H1 (cell line): ENCODE results near the gene TSPAN4. TPM values are rescaled to one million over a fixed set of nuclear protein-coding genes. Genes with fewer than 3 reads are reported as not detected.

Experiments
- CTCF ChIA-PET: fragments of 300-600 bp; sonication (Branson Sonifier 250); formaldehyde crosslinking; loops from one replicate; lab custom pipeline; 2021; ENCODE audit not compliant: partially characterized antibody; lab: Charles Lee
- POLR2A ChIA-PET: fragments of 300-600 bp; sonication (Branson Sonifier 250); formaldehyde crosslinking; loops from one replicate; lab custom pipeline; 2021; ENCODE audit warnings: inconsistent platforms; ENCODE audit not compliant: partially characterized antibody; lab: Charles Lee
- DNase-seq, 2 experiments: peaks; one replicate each; pipeline versions ENCODE4 v3.0.0 to v3.0.0-alpha.2; 2010 to 2022; ENCODE audit warnings: low spot score in 2 of 2, low read depth in 1 of 2, mixed read lengths in 1 of 2
- FAIRE-seq: peaks from 2 replicates; lab custom pipeline; 2011; peaks lifted over from hg19 to GRCh38; lab: Jason Lieb, UNC
- H2AFZ ChIP-seq: 2 replicates; pipeline ENCODE4 v1.8.1; 2012; ENCODE audit warnings: low read length, inconsistent platforms
- H2AK5ac ChIP-seq: 2 replicates; pipeline ENCODE4 v1.6.1; 2013; ENCODE audit warnings: low read depth, low read length
- H2BK120ac ChIP-seq: replicated peaks from 2 replicates; pipeline ENCODE3; 2013; ENCODE audit warnings: low read depth, low read length, inconsistent platforms
- H2BK12ac ChIP-seq: 2 replicates; pipeline ENCODE4 v1.6.1; 2013; ENCODE audit warnings: low read depth, low read length
- H2BK15ac ChIP-seq: 2 replicates; pipeline ENCODE4 v1.6.1; 2013; ENCODE audit warnings: low read length
- H2BK20ac ChIP-seq: 2 replicates; pipeline ENCODE4 v1.6.1; 2013; ENCODE audit warnings: low read length
- H2BK5ac ChIP-seq: 2 replicates; pipeline ENCODE4 v1.6.1; 2013; ENCODE audit warnings: low read depth, low read length
- H3K14ac ChIP-seq: 2 replicates; pipeline ENCODE4 v1.6.1; 2013; ENCODE audit warnings: inconsistent platforms; ENCODE audit not compliant: insufficient read length
- H3K18ac ChIP-seq: 2 replicates; pipeline ENCODE4 v1.6.1; 2013; ENCODE audit warnings: low read length; ENCODE audit errors: extremely low read depth
- H3K23ac ChIP-seq: 2 replicates; pipeline ENCODE4 v1.6.1; 2013; ENCODE audit warnings: inconsistent platforms; ENCODE audit not compliant: insufficient read length
- H3K23me2 ChIP-seq: 2 replicates; pipeline ENCODE4 v1.6.1; 2013; ENCODE audit warnings: low read depth, low read length
- H3K27ac ChIP-seq: 2 replicates; pipeline ENCODE4 v1.6.1; 2011; ENCODE audit warnings: low read depth, low read length, inconsistent platforms
- H3K27me3 ChIP-seq, 4 experiments: replicated peaks in 1 of 4; 1 replicate in 1 of 4; 2 replicates in 3 of 4; pipeline versions ENCODE4 v1.6.1 to v1.8.1; 2011 to 2013; ENCODE audit warnings: low read length in 3 of 4, mild to moderate bottlenecking in 3 of 4, inconsistent platforms in 2 of 4, mixed read lengths in 2 of 4, moderate library complexity in 1 of 4; ENCODE audit not compliant: control insufficient read depth in 3 of 4, insufficient read depth in 3 of 4; ENCODE audit errors: extremely low read depth in 1 of 4
- H3K36me3 ChIP-seq, 4 experiments: 2 replicates each; pipeline versions ENCODE4 v1.6.1 to v1.8.1; 2011 to 2013; ENCODE audit warnings: mild to moderate bottlenecking in 4 of 4, low read length in 3 of 4, moderate library complexity in 2 of 4, control low read depth in 1 of 4, inconsistent platforms in 1 of 4; ENCODE audit not compliant: insufficient read depth in 4 of 4, control insufficient read depth in 2 of 4
- H3K4ac ChIP-seq: replicated peaks from 2 replicates; pipeline ENCODE3; 2013; ENCODE audit warnings: low read length, low read depth, mixed read lengths, inconsistent platforms; ENCODE audit not compliant: insufficient read length
- H3K4me1 ChIP-seq, 4 experiments: replicated peaks in 1 of 4; 1 replicate in 1 of 4; 2 replicates in 3 of 4; pipeline versions ENCODE4 v1.6.1 to v1.8.1; 2011 to 2013; ENCODE audit warnings: low read length in 3 of 4, inconsistent platforms in 2 of 4, mixed read lengths in 1 of 4; ENCODE audit not compliant: insufficient read depth in 4 of 4, control insufficient read depth in 3 of 4
- H3K4me2 ChIP-seq, 2 experiments: 2 replicates each; pipeline versions ENCODE4 v1.6.1 to v1.8.1; 2011 to 2013; ENCODE audit warnings: low read depth in 2 of 2, low read length in 2 of 2, control low read depth in 1 of 2, inconsistent platforms in 1 of 2, mild to moderate bottlenecking in 1 of 2; ENCODE audit not compliant: insufficient read depth in 1 of 2
- H3K4me3 ChIP-seq, 4 experiments: fragments of 200-600, 300-600 bp in 1 of 4; sonication (generic), shearing (Covaris generic), sonication (Bioruptor Twin) in 1 of 4; 2 replicates each; pipeline versions ENCODE4 v1.5.1 to v1.8.1; 2011 to 2016; ENCODE audit warnings: low read length in 4 of 4, low read depth in 3 of 4, control low read depth in 2 of 4, inconsistent platforms in 2 of 4, mild to moderate bottlenecking in 2 of 4, mixed read lengths in 1 of 4, moderate library complexity in 1 of 4; ENCODE audit not compliant: insufficient read depth in 2 of 4; ENCODE audit errors: extremely low read depth in 1 of 4
- H3K56ac ChIP-seq: replicated peaks from 2 replicates; pipeline ENCODE3; 2013; ENCODE audit warnings: low read depth, mild to moderate bottlenecking, mixed read lengths, low read length, inconsistent platforms; ENCODE audit not compliant: insufficient read length
- H3K79me1 ChIP-seq: 2 replicates; pipeline ENCODE4 v1.6.1; 2013; ENCODE audit warnings: low read depth, low read length, control low read depth
- H3K79me2 ChIP-seq, 2 experiments: 2 replicates each; pipeline versions ENCODE4 v1.6.1 to v1.8.1; 2012 to 2013; ENCODE audit warnings: low read length in 2 of 2, mild to moderate bottlenecking in 2 of 2, inconsistent platforms in 1 of 2; ENCODE audit not compliant: insufficient read depth in 2 of 2, control insufficient read depth in 1 of 2
- H3K9ac ChIP-seq, 4 experiments: replicated peaks in 1 of 4; 1 replicate in 1 of 4; 2 replicates in 3 of 4; pipeline versions ENCODE4 v1.6.1 to v1.8.1; 2011 to 2013; ENCODE audit warnings: low read depth in 3 of 4, low read length in 3 of 4, control low read depth in 2 of 4, mild to moderate bottlenecking in 2 of 4, moderate library complexity in 2 of 4, inconsistent platforms in 1 of 4; ENCODE audit errors: extremely low read depth in 1 of 4
- H3K9me3 ChIP-seq, 2 experiments: 2 replicates each; pipeline versions ENCODE4 v1.6.1 to v1.8.1; 2012 to 2013; ENCODE audit warnings: mild to moderate bottlenecking in 2 of 2, moderate library complexity in 2 of 2, control low read depth in 1 of 2, inconsistent platforms in 1 of 2, low read depth in 1 of 2, low read length in 1 of 2, mixed read lengths in 1 of 2; ENCODE audit not compliant: insufficient read depth in 2 of 2
- H4K20me1 ChIP-seq, 2 experiments: replicated peaks in 1 of 2; 2 replicates each; pipeline versions ENCODE3 to v1.8.1; 2011 to 2013; ENCODE audit warnings: inconsistent platforms in 2 of 2, low read length in 2 of 2, mild to moderate bottlenecking in 1 of 2; ENCODE audit not compliant: insufficient read depth in 2 of 2, control insufficient read depth in 1 of 2
- H4K5ac ChIP-seq: 2 replicates; pipeline ENCODE4 v1.6.1; 2013; ENCODE audit warnings: low read length, low read depth, mixed read lengths, inconsistent platforms; ENCODE audit not compliant: insufficient read length
- H4K8ac ChIP-seq: 2 replicates; pipeline ENCODE4 v1.8.0; 2013; ENCODE audit warnings: mild to moderate bottlenecking, moderate library complexity, low read length, inconsistent platforms; ENCODE audit not compliant: insufficient read depth; ENCODE audit errors: extremely low read depth
- H4K91ac ChIP-seq: replicated peaks from 2 replicates; pipeline ENCODE3; 2013; ENCODE audit warnings: low read length, mixed read lengths, inconsistent platforms; ENCODE audit not compliant: insufficient read length
- BRCA1 ChIP-seq: IDR thresholded peaks from 2 replicates; pipeline ENCODE4 v1.6.1; 2012; ENCODE audit warnings: low read depth, low read length, improper control_type of control experiment
- NRF1 ChIP-seq: IDR thresholded peaks from 2 replicates; pipeline ENCODE4 v1.6.1; 2011; ENCODE audit warnings: mild to moderate bottlenecking, low read depth, low read length, improper control_type of control experiment
- SP2 ChIP-seq: IDR thresholded peaks from 2 replicates; pipeline ENCODE4 v1.6.1; 2012; ENCODE audit warnings: mild to moderate bottlenecking, low read length, inconsistent platforms
- WGBS, 2 experiments: shearing (Covaris generic) in 1 of 2; methylation state at CpG; one replicate each; pipeline versions ENCODE4 v1.1.6 to v1.1.7; 2013 to 2015; ENCODE audit warnings: low lambda C conversion rate in 2 of 2, mixed read lengths in 2 of 2, inconsistent platforms in 1 of 2, low coverage in 1 of 2, missing lambda C conversion rate in 1 of 2; ENCODE audit not compliant: insufficient replicate concordance in 2 of 2, insufficient coverage in 1 of 2, insufficient read length in 1 of 2; ENCODE audit errors: extremely low coverage in 1 of 2, missing lambda C conversion rate in 1 of 2; 5-methylcytosine and 5-hydroxymethylcytosine counted together
- polyA plus RNA-seq, 7 experiments: library from polyadenylated mRNA; depleted of rRNA in 3 of 7; stranded (reverse) in 5 of 7; unstranded in 2 of 7; fragments of >200 nt in 5 of 7; fragments of 200-250 nt in 2 of 7; gene quantifications; 1 replicate in 5 of 7; 2 replicates in 1 of 7; 4 replicates in 1 of 7; pipeline versions ENCODE4 v1.2.1 to v1.2.3, GENCODE V29; 2011 to 2013; ENCODE audit warnings: missing spikeins in 2 of 7, mixed read lengths in 2 of 7
- total RNA-seq: library from RNA; stranded (reverse); fragmentation: NEBNext Ultra II Directional; extraction: Animal tissue kit (Norgen Biotek cat#: 25700); gene quantifications from 2 replicates; pipeline ENCODE4 v1.2.1, GENCODE V29; 2021

Gene TSPAN4
- total and polyA plus RNA-seq, 2 of the 8 experiments (the other 6 are each of a cell fraction or from before 2014, with no cell fraction given) = 74.1 to 145 TPM

DNA sequence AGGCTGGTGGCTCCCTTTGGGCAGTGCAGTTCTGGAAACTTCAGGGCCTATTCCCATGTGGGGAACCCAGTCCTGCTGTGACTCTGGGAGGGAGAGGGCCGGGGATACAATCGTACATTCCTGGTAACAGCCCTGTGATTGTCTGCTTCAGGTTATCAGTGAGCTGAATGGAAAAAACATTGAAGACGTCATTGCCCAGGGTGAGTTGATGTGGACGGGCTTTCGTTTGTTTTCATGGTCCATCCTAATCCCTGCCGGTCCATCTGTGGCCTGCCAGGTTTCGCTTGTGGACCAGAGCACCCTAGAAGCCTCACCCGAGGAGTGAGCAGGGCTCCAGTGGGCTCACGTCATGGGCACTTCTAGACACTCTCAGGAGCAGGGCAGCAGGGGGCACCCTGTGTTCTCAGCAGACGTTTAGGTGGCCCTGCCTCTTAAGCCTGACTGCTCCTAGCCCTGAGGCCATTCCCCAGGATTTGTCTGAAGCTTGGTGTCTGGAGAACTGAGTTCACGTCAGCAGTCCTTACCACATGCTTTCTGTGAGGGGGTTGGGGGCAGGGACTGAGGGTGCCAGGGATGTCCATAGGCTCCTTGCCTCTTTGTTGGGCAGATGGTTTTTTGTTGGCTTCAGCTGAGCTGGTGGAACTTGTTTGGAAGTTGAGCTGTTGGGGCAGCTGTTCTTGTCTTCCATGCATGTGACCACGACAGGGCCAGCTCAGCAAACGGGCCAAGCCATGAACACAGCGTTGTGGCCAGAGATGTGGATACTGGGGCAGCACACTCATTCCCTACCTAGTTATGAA, 31.0 kb upstream of the TSPAN4 start:
- peak overlapping the region; percentile 49; the same call in 1 of the 2 replicates for H2BK5ac ChIP-seq
- CTCF ChIA-PET = interaction anchor here (0.6 to 2.2 kb wide), 8 partner anchors 7 to 118 kb away, joined by 3 to 5 read pairs (median 3); partner anchors contain the start of gene PNPLA2
- H2AFZ ChIP-seq = no peak overlapping the region
- H3K4ac ChIP-seq = no peak overlapping the region
- peaks cover 0 to 9% (median 2%) of the 10 kb centered on the region in 4 experiments; a peak in 3 of 7 replicates for H3K4me1 ChIP-seq
- DNase-seq (no peak), FAIRE-seq (no peak)
- POLR2A ChIA-PET = interaction anchor here (0.5 to 53.0 kb wide), 6 partner anchors 1 to 234 kb away, joined by 3 to 1917 read pairs (median 4); partner anchors contain the start of genes CD151, CEND1, CRACR2B and PIDD1
- H4K5ac ChIP-seq = no peak overlapping the region
- H3K79me2 ChIP-seq = peaks cover 7 to 32% of the 10 kb centered on the region in 2 experiments; a peak in 3 of 4 replicates
- no peak overlapping the region for H3K18ac ChIP-seq
- H3K9ac ChIP-seq = 0 out of 7 replicates have a peak overlapping the region, but pooled peaks of 1 of the 4 experiments have one; percentile 99
- peaks cover 10 to 22% of the 10 kb centered on the region in 2 experiments for H4K20me1 ChIP-seq
- peaks cover 5% of the 10 kb centered on the region; the same call in 1 of the 2 replicates for H3K23me2 ChIP-seq
- H2BK120ac ChIP-seq = no peak overlapping the region
- H3K4me3 ChIP-seq = peak overlapping the region in 3 of 4 experiments; percentile 66 to 100 (median 96); a peak in 5 of 8 replicates
- H3K36me3 ChIP-seq = peaks cover 16 to 29% (median 26%) of the 10 kb centered on the region in 4 experiments
- no peaks in the 10 kb centered on the region for H3K79me1 ChIP-seq
- no peak overlapping the region for H2BK20ac ChIP-seq
- H3K9me3 ChIP-seq = no peaks in the 10 kb centered on the region
- H4K91ac ChIP-seq = no peak overlapping the region
- no peak overlapping the region; the same call in 1 of the 2 replicates for H4K8ac ChIP-seq
- no peak overlapping the region for H3K56ac ChIP-seq
- H3K14ac ChIP-seq = no peak overlapping the region
- peak overlapping the region; percentile 12; the same call in 1 of the 2 replicates for H2BK12ac ChIP-seq
- no peak overlapping the region for H2AK5ac ChIP-seq
- WGBS, 2 experiments = 90% methylated on average over 14 of the region's 14 CpGs; no CpG with 5 or more reads in 1 of the 2 experiments
- no peaks in the 10 kb centered on the region for H3K27me3 ChIP-seq
- TF ChIP-seq SP2 (no peak), BRCA1 (no peak), NRF1 (no peak)
- TF ChIP-seq, all 59 proteins: peak for 0
- H3K23ac ChIP-seq = no peak overlapping the region
- no peak overlapping the region for H3K27ac ChIP-seq
- H2BK15ac ChIP-seq = no peak overlapping the region
- peak overlapping the region; percentile 77 to 91 for H3K4me2 ChIP-seq
